DND-41 (cell line): Measurements from ENCODE around the gene IL1RL2.

Experiments used
- ATAC-seq: fragments of 200-7000 bp; cut with Tn5 transposase; 3 replicates; pipeline ENCODE4 v1.9.1; 2021; ENCODE audit warnings: low read depth; ENCODE audit not compliant: insufficient read depth
- DNase-seq: peaks from one replicate; pipeline ENCODE4 v3.0.0-alpha.2; 2020
- H2AFZ ChIP-seq: 2 replicates; pipeline ENCODE4 v1.6.0; 2012; ENCODE audit warnings: low read depth, low read length
- H3K27ac ChIP-seq: 2 replicates; pipeline ENCODE4 v1.5.1; 2012; ENCODE audit warnings: low read length, inconsistent platforms
- H3K27me3 ChIP-seq: fragments of 200-600 bp; sonication (generic); 2 replicates; pipeline ENCODE4 v1.6.0; 2012; ENCODE audit warnings: low read length, mild to moderate bottlenecking, inconsistent platforms; ENCODE audit not compliant: insufficient read depth, poor library complexity
- H3K36me3 ChIP-seq: 2 replicates; pipeline ENCODE4 v1.5.1; 2012; ENCODE audit warnings: low read length, inconsistent platforms; ENCODE audit not compliant: insufficient read depth
- H3K4me1 ChIP-seq: 2 replicates; pipeline ENCODE4 v1.5.1; 2012; ENCODE audit warnings: mild to moderate bottlenecking, low read length; ENCODE audit not compliant: insufficient read depth
- H3K4me2 ChIP-seq: 2 replicates; pipeline ENCODE4 v1.6.0; 2012; ENCODE audit warnings: mild to moderate bottlenecking, moderate library complexity, low read length, inconsistent platforms; ENCODE audit not compliant: insufficient read depth
- H3K4me3 ChIP-seq, 2 experiments: fragments of 200-600 bp in 1 of 2; shearing (Covaris generic) in 1 of 2; 2 replicates each; pipeline ENCODE4 v1.5.1; 2012 to 2016; ENCODE audit warnings: inconsistent platforms in 2 of 2, low read length in 2 of 2, mild to moderate bottlenecking in 2 of 2, low read depth in 1 of 2, moderate library complexity in 1 of 2
- H3K79me2 ChIP-seq: 2 replicates; pipeline ENCODE4 v1.6.0; 2012; ENCODE audit warnings: low read length, inconsistent platforms; ENCODE audit not compliant: insufficient read depth
- H3K9ac ChIP-seq: 2 replicates; pipeline ENCODE4 v1.6.0; 2012; ENCODE audit warnings: low read depth, mild to moderate bottlenecking, inconsistent platforms, low read length, moderate library complexity
- H3K9me3 ChIP-seq: 2 replicates; pipeline ENCODE4 v1.5.1; 2012; ENCODE audit warnings: low read length, moderate library complexity, mild to moderate bottlenecking, inconsistent platforms; ENCODE audit not compliant: insufficient read depth, severe bottlenecking
- H4K20me1 ChIP-seq: 2 replicates; pipeline ENCODE4 v1.6.0; 2012; ENCODE audit warnings: low read length; ENCODE audit not compliant: insufficient read depth
- CTCF ChIP-seq: IDR thresholded peaks from 2 replicates; pipeline ENCODE4 v1.5.1; 2012; ENCODE audit warnings: borderline replicate concordance, low read length, moderate library complexity, mild to moderate bottlenecking; ENCODE audit not compliant: poor library complexity, severe bottlenecking; ENCODE audit errors: extremely low read depth
- EZH2 ChIP-seq: IDR thresholded peaks from 3 replicates; pipeline ENCODE4 v1.6.1; 2012; ENCODE audit warnings: borderline replicate concordance, low read depth, mild to moderate bottlenecking, moderate library complexity, low read length, inconsistent platforms; ENCODE audit not compliant: severe bottlenecking

IL1RL2 gene

GRCh38 chr2:102258386-102259074 is 71.7 kb downstream of the IL1RL2 start:
- H3K9ac ChIP-seq: no peak overlapping the region
- H3K4me1 ChIP-seq: peaks cover 18% of the 10 kb centered on the region
- H3K4me2 ChIP-seq: no peak overlapping the region
- H3K79me2 ChIP-seq: no peaks in the 10 kb centered on the region
- H3K36me3 ChIP-seq: no peaks in the 10 kb centered on the region
- no peaks in the 10 kb centered on the region for H4K20me1 ChIP-seq
- DNase-seq (no peak), ATAC-seq (peak; percentile 75)
- H3K27me3 ChIP-seq: no peaks in the 10 kb centered on the region
- H2AFZ ChIP-seq: no peak overlapping the region
- H3K27ac ChIP-seq: no peak overlapping the region
- TF ChIP-seq CTCF (no peak), EZH2 (no peak)
- no peaks in the 10 kb centered on the region for H3K9me3 ChIP-seq
- H3K4me3 ChIP-seq: no peak overlapping the region

GRCh38 chr2:102261467-102262135 is 74.8 kb downstream of the IL1RL2 start:
- Histone ChIP-seq H4K20me1 (no peaks in the 10 kb centered on the region), H2AFZ (no peak overlapping the region), H3K9me3 (no peaks in the 10 kb centered on the region), H3K79me2 (no peaks in the 10 kb centered on the region), H3K27me3 (no peaks in the 10 kb centered on the region), H3K27ac (no peak overlapping the region), H3K4me3 (no peak overlapping the region), H3K36me3 (no peaks in the 10 kb centered on the region), H3K9ac (no peak overlapping the region), H3K4me2 (no peak overlapping the region), H3K4me1 (peaks cover 7% of the 10 kb centered on the region)
- DNase-seq (no peak), ATAC-seq (no peak)
- TF ChIP-seq EZH2: no peak
- no peak for TF ChIP-seq CTCF

GRCh38 chr2:102262216-102263129 is 75.7 kb downstream of the IL1RL2 start:
- Histone ChIP-seq H3K4me3 (no peak overlapping the region), H3K36me3 (no peaks in the 10 kb centered on the region)
- ATAC-seq: no peak

More at GRCh38 chr2:102262216-102263129, 75.7 kb downstream of the IL1RL2 start:
- no peak overlapping the region for H3K9ac ChIP-seq
- DNase-seq: no peak
- no peaks in the 10 kb centered on the region for H3K27me3 ChIP-seq
- no peak overlapping the region for H3K4me2 ChIP-seq
- no peaks in the 10 kb centered on the region for H3K79me2 ChIP-seq
- peaks cover 3% of the 10 kb centered on the region; the same call in 1 of the 2 replicates for H3K4me1 ChIP-seq
- TF ChIP-seq CTCF: no peak
- TF ChIP-seq EZH2: no peak
- no peak overlapping the region for H2AFZ ChIP-seq
- no peak overlapping the region for H3K27ac ChIP-seq
- no peaks in the 10 kb centered on the region for H4K20me1 ChIP-seq
- no peaks in the 10 kb centered on the region for H3K9me3 ChIP-seq
